Lower leg skin (tissue), 3 donors: ENCODE data around the gene MCM10.

Experiments used
- POLR2A ChIP-seq, 2 donors: fragments of 450-650 bp; IDR thresholded peaks; one replicate each; pipeline ENCODE4 v1.6.1; 2016 to 2017; ENCODE audit warnings: antibody characterized with exemption in 2 of 2, mild to moderate bottlenecking in 1 of 2, moderate library complexity in 1 of 2
- TF ChIP-seq, protein P1 (sequence below), 3 donors: fragments of 450-650 bp; IDR thresholded peaks; one replicate each; pipeline ENCODE4 v1.5.1; 2016; ENCODE audit warnings: antibody characterized with exemption in 3 of 3, mild to moderate bottlenecking in 3 of 3, moderate library complexity in 2 of 3

DNA sequence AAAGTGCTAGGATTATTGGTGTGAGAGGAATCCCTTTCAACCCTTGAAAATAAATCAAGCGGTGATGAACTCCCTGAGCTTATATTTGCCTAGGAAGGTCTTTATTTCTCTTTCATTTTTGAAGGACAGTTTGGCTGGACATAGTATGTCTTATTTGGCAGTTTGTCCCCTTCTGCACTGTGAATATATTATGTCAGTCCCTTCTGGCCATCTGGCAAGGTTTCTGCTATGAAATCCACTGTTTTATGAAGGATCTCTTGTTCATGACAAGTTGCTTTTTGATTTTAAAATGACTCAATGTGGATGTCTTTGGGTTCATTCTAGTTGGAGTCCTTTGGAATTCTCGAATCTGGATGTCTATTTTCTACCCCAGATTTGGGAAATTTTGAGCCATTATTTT is 21.7 kb upstream of the MCM10 start:
- TF ChIP-seq POLR2A (IDR thresholded peaks at IDR 0.05), result no peak
- TF ChIP-seq, protein P1, sequence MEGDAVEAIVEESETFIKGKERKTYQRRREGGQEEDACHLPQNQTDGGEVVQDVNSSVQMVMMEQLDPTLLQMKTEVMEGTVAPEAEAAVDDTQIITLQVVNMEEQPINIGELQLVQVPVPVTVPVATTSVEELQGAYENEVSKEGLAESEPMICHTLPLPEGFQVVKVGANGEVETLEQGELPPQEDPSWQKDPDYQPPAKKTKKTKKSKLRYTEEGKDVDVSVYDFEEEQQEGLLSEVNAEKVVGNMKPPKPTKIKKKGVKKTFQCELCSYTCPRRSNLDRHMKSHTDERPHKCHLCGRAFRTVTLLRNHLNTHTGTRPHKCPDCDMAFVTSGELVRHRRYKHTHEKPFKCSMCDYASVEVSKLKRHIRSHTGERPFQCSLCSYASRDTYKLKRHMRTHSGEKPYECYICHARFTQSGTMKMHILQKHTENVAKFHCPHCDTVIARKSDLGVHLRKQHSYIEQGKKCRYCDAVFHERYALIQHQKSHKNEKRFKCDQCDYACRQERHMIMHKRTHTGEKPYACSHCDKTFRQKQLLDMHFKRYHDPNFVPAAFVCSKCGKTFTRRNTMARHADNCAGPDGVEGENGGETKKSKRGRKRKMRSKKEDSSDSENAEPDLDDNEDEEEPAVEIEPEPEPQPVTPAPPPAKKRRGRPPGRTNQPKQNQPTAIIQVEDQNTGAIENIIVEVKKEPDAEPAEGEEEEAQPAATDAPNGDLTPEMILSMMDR (IDR thresholded peaks at IDR 0.05), result no peak
